Measurements from ENCODE around the gene RCC2.
"Not testable (repeated sequence)": the region's sequence is repeated elsewhere in the genome, so short reads cannot be mapped to it uniquely, and the experiment has no call there.

Gene RCC2

DNA sequence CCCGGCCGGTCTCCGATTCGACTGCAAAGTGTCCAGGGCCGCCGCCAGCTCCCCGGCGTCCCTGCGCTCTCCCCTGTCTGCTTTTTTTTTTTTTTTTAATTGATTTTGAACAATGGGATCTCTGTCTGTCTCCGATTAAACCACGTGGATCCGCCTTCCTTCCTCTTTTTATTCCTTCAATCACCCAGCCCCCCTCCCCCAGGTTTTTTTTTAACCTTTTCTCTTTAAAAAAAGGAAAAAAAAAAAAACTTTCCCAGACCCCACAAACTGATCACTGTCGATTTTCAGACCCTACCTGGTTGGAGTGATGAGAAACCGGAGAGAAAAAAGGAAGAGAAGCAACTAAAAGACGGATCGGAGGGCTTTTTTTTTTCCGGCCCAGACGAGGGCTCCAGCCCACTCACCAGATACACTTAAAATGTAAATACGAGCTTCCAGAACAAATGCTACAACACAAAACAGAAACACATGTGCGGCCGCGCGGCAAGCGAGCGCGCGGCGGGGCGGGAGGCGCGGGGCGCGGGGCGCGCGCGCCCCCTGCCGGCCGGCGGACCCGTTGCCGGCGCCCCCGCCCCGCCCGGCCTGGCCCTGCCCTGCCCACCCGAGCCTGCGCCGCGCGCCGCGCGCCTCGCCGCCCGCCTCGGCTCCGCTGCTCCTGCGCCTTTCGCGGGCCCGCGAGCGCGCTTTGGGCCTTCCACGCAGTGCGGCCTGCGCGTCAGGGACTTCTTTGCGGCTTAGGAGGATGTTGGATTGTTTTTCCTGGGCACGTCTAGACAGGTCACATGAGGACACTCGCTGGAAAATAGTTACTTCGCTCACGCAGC is at the start of gene RCC2:
RCC2 (minus strand) TSS at position 428 of the 824 bp plus-strand sequence. CDS start 1,163 bp downstream, outside the sequence.
- peak; percentile 68 for DNase-seq (ENCODE audit: low read depth)

DNA sequence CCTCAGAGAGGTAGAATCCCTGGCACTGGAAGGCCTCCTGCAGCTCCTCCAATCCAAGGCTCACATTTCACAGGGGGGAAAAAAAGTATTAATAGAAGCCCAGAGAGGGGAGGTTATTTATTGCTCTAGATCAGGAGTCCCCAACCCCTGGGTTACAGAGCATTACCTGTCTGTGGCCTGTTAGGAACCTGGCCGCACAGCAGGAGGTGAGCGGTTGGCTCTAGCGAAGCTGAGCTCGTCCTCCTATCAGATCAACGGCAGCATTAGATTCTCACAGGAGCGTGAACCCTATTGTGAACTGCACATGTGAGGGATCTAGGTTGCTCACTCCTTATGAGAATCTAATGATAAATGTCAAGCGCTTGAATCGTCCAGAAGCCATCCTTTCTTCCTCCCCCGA is 46.8 kb upstream of the RCC2 start:
- no peak for DNase-seq (ENCODE audit: low read depth)

DNA sequence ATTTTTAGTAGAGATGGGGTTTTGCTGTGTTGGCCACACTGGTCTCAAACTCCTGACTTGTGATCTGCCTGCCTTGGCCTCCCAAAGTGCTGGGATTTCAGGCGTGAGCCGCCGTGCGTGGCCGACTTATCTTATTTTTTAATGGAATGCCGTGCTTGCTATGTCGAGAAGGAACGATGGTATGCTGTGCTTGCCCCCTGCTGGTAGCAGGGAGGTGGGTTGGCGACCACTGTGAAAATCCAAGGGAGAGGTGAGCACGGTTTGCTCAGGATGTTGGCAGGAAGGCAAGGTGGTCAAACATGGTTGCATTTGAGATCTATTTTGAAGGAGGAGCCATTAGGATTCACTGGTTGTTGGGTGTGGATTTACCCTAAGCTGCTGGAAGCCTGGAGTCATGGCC is 45.8 kb upstream of the RCC2 start:
- no peak for DNase-seq (ENCODE audit: low read depth)

DNA sequence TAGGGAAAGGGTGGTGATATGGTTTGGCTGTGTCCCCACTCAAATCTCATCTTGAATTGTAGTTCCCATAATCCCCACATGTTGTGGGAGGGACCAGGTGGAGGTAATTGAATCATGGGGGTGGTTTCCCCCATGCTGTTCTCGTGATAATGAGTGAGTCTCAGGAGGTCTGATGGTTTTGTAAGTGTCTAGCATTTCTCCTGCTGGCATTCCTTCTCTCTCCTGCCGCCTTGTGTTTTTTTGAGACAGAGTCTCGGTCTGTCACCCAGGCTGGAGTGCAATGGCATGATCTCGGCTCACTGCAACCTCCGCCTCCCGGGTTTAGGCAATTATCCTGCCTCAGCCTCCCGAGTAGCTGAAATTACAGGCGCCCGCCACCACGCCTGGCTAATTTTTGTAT is 42.5 kb upstream of the RCC2 start:
- not testable (repeated sequence) for DNase-seq (ENCODE audit: low read depth)

DNA sequence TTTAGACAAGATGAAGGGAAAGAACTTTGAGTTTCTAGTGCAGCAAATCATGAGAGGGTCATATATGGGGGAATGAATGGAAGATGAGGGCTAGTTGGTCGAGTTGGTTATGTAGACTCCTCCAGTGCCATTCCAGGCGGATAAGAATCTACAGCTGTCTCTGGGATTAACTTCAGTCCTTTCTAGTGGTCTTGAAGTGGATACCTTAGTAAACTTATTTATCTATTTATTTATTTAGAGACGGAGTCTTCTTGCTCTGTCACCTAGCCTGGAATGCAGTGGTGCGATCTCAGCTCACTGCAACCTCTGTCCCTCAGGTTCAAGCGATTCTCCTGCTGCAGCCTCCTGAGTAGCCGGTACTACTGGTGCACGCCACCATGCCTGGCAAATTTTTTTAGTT is 41.4 kb upstream of the RCC2 start:
- no peak for DNase-seq (ENCODE audit: low read depth)

DNA sequence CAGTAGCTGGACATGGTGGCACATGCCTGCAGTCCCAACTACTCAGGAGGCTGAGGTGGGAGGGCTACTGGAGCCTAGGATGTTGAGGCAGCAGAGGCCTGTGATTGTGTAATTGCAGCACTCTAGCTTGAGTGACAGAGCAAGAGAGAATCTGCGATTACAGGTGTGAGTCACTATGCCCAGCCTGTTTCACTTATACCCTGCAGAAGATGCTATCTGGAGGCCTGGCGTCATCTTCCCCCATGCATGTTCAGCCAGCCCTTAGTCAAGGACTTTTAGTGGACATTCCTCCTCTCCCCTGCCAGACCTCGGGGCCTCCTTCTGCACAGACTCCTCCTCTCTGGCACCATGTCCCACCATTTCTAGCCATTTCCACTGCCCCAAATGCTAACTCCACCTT is 36.3 kb upstream of the RCC2 start:
- no peak for DNase-seq (ENCODE audit: low read depth)

DNA sequence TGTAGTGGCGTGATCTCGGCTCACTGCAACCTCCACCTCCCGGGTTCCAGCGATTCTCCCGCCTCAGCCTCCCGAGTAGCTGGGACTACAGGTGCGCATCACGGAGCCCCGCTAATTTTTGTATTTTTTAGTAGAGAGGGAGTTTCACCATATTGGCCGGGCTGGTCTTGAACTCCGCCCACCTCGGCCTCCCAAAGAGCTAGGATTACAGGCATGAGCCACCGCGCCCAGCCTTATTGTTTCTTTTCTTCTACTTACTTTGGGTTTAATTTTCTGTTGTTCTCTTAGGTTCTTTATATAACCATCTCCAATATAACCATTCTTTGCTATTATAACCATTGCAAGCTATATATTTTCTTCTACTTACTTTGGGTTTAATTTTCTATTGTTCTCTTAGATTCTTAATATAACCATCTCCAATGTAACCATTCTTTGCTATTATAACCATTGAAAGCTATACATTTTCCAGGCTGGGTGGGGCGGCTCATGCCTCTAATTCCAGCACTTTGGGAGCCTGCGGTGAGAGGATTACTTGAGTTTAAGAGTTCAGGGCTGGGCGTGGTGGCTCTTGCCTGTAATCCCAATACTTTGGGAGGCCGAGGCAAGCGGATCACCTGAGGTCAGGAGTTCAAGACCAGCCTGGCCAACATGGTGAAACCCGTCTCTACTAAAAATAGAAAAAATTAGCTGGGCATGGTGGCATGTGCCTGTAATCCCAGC is 35.5 kb upstream of the RCC2 start:
- DNase-seq (ENCODE audit: low read depth): not testable (repeated sequence)

DNA sequence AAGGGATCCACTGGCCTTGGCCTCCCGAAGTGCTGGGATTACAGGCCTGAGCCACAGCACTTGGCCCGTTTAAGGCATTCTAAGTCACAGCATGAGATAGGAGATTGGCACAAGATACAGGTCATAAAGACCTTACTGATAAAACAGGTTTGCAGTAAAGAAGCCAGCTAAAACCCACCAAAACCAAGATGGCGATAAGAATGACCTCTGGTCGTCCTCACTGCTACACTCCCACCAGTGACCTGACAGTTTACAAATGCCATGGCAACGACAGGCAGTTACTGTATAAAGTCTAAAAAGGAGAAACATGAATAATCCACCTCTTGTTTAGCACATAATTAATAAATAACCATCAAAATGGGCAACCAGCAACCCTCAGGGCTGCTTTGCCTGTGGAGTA is 33.3 kb upstream of the RCC2 start:
- no peak for DNase-seq (ENCODE audit: low read depth)

DNA sequence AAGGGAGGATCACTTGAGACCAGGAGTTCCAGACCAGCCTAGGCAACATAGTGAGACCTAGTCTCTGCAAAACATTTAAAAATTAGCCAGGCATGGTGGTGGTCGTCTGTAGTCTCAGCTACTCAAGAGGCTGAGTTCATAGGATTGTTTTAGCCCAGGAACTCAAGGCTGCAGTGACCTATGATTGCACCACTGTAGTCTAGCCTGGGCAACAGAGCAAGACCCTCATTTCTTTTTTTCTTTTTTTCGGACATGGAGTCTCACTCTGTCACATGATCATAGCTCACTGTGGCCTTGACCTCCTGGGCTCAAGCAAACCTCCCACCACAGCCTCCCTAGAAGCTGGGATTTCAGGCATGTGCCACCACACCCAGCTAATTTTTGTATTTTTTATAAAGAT is 31.9 kb upstream of the RCC2 start:
- no peak for DNase-seq (ENCODE audit: low read depth)

DNA sequence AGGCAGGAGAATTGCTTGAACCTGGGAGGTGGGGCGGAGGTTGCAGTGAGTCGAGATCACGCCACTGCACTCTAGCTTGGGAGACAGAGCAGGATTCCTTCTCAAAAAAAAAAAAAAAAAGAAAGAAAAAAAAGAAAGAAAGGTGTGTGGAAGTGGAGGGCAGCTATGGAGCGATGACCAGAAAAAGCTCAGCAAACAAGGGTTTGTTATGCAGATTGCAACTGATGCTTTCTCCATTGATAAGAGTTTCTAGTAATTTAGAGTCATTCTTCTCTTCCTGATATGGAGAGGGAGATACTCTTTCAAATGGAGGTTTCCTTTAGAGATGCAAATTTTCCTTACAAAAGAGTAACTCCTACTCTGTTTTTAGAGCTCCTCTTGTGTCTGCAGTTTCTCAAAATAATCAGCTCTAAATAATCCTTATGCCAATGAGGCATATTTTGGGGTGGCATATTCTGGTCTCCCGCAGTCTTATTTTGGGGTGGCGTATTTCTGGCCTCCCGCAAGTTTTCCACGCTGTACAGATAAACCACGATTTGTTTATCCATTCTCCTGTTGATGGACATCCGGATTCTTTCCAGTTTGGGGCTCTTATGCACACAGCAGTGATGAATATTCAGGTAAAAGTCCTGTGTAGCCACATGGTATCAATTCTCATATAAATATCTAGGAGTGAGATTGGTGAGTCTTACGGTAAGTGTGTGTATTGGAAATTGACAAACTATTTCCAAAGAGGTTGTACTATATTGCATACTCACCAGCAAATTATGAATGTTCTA is 30.7 kb upstream of the RCC2 start:
- DNase-seq (ENCODE audit: low read depth): no peak

DNA sequence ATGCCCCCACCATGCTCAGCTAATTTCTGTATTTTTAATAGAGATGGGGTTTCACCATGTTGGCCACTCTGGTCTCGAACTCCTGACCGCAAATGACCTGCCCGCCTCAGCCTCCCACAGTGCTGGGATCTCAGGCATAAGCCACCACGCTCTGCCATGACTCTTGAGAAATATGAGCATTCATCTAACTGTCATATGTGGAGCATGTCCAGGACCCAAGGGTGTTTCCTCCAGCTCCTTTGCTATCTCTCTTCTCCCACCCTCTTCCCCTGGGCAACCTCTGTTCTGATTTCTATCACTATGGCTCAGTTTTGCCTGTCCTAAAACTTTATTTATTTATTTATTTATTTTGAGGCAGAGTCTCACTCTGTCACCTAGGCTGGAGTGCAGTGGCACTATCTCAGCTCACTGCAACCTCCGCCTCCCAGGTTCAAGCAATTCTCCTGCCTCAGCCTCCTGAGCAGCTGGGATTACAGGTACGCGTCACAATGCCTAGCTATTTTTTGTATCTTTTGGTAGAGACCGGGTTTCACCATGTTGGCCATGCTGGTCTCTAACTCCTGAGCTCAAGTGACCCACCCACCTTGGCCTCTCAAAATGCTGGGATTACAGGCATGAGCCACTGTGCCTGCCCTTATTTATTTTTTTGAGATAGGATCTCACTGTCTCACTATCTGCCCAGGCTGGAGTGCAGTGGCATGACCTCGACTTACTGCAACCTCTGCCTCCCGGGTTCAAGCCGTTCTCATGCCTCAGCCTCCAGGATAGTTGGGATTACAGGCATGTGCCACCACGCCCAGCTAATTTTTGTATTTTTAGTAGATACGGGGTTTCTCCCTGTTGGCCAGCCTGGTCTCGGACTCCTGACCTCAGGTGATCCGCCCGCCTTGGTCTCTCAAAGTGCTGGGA is 29.1 kb upstream of the RCC2 start:
- DNase-seq (ENCODE audit: low read depth): not testable (repeated sequence)

DNA sequence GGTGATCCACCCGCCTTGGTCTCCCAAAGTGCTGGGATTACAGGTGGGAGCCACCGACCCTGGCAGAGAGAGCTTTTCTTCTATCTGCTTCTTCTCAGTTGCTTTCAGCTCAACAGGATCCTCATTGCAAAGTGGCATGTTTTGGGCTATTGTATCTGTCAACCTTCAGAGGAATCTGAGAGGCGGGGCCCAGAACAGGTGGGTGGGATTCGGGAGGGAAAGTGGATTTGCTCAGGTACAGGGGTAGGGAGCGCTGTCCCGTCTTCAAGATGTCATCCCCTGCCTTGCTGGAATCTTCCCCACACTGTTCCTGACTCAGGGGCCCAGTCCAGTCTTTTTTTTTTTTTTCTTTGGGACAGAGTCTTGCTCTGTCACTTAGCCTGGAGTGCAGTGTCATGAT is 26.9 kb upstream of the RCC2 start:
- DNase-seq (ENCODE audit: low read depth): no peak

DNA sequence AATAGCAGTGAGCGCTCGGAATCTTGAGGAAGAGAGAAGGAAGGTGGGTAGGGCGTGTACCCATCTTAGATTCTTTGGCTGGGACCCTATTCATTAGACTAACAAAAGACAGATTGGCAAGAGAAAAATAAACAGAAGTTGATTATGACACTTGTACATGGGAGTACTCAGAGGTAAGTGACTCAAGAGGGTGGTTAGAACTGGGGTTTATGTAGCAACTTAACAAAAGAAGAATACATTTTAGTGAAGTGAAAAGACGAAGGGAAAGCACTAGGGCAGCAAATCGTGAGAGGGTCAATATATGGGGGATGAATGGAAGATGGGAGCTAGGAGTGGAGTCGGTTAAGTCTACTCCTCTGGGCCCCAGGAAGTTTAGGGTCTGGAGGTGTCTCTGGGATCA is 25.8 kb upstream of the RCC2 start:
- no peak for DNase-seq (ENCODE audit: low read depth)

DNA sequence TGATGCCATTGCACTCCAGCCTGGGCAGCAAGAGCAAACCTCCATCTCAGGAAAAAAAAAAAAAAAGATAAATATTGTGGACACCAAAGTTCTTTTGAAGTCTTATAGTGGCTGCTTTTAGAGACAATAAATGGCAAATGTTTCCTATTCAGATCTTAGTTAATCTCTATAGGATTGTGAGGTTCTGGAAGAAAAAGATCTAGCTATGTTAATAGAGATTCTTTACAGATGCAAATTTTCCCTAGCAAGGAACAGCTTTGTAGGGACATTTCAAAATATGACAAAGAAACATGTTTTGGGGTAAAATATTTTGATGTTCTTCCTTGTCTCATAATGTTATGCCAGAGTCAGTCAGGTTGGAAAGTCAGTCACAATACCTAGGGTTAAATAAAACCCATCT is 24.5 kb upstream of the RCC2 start:
- no peak for DNase-seq (ENCODE audit: low read depth)

DNA sequence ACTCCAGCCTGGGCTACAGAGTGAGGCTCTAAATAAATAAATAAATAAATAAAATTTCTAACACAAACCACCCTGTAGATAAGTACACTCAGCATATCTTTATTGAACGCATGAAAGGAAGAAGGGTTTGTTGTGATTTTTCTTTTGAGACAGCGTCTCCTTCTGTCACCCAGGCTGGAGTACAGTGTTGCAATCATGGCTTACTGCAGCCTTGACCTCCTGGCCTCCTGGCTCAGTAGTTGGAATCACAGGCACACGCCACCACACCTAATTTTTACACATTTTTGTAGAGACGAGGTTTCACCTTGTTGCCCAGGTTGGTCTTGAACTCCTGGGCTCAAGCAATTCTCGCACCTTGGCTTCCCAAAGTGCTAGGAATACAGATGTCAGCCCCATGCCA is 23.2 kb upstream of the RCC2 start:
- DNase-seq (ENCODE audit: low read depth): no peak

DNA sequence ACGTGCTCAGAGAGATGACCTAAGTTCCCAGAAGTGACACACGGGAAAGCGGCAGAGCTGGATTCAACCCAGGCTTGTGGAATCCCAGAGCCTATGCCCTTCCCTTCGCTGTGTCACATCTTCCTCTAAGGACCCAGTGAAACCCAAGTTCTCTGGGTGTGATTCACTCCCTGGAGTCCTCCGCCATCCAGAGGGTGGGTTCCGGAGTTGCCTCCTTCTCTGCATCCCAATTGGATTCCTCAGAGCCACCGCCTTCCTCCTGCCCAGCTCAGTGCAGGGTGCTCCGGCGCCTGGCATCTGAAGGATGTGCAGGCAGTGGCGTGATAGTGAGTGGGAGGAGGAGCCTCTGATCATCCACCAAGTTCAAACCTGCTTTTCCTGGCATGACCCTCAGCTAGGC is 20.7 kb upstream of the RCC2 start:
- DNase-seq (ENCODE audit: low read depth): no peak

DNA sequence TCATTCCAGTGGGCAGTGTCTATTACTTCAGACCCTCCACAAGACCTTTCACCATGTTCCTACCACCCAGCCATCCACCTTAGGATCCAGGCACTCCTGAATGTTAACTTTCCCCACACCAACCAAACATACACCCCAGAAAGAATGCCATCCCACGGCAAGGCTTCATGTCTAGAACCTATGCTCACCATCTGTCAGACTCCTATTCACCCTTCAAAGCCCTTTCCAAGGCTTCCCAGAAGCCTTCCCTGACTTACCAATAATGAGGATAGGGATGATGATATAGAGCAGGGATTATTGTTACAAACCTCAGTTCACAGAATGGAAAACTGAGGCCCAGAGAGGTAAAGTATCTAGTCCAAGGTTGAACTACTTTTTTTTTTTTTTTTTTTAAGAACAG is 19.3 kb upstream of the RCC2 start:
- no peak for DNase-seq (ENCODE audit: low read depth)

DNA sequence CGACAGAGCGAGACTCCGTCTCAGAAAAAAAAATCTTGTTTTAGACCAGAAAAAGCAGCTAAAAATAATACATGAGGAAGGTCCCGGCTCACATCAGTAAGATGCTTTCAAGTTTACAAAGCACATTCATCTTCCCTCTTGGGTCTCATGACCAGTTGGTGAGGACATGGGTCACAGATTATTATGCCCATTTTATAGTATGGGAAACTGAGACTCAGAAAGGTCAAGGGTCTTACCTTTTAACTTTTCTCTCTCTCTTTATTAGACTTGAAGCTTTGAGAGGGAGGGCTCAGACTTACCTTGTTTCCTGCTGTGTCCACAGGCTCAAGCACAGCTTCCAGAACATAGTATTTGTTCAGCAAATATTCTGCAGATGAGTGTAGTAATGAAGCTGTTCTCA is 13.2 kb upstream of the RCC2 start:
- DNase-seq (ENCODE audit: low read depth): no peak

DNA sequence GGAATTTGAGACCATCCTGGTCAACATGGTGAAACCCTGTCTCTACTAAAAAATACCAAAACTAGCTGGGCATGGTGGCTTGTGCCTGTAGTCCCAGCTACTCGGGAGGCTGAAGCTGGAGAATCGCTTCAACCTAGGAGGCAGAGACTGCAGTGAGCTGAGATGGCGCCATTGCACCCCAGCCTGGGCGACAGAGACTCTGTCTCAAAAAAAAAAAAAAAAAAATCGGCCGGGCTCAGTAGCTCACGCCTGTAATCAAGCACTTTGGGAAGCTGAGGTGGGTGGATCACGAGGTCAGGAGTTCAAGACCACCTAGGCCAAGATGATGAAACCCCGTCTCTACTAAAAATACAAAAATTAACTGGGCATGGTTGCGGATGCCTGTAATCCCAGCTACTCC is 12.7 kb upstream of the RCC2 start:
- not testable (repeated sequence) for DNase-seq (ENCODE audit: low read depth)

DNA sequence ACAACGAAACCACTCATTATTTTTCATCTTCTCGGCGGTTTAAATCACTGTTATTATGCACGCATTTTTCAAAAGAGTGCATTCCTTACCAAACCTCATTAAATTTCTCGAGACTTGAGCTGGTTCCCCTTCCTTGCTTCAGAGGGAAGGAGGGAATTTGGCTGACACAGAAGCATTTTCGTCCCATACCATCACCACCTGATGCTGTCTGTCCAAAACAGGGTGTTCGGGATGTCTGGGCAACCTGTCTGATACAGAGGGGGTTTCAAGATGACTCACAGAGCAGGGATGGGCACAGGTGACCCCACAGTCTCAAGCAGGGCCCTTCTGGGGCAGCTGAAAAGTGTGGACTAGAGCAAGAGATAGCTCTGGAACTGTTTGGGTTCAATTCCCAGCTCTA is 12.3 kb upstream of the RCC2 start:
- DNase-seq (ENCODE audit: low read depth): no peak

DNA sequence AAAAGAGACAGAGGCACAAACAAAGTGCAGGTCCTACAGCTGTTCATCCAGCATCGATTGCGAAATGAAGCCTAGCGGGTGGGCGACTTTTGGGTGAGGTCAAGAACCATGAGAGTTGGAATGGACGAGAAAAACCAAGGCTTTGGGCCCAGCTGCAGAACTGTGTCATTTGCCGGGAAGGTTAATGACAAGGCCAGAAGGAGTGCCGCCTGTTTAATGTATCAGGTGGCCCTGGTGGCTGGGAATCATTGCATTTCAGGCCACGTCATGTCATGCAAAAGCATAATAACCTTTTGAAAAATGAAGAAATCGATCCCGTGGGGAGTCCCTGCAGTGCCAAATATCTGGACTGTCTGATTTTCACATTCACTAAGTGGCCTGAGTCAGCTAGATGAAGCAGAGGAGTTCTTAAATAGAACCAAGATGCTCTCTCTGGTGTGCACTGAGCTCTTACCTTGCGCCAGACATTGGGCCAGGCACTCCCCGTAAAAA is 8.1 kb upstream of the RCC2 start:
- no peak for DNase-seq (ENCODE audit: low read depth)

DNA sequence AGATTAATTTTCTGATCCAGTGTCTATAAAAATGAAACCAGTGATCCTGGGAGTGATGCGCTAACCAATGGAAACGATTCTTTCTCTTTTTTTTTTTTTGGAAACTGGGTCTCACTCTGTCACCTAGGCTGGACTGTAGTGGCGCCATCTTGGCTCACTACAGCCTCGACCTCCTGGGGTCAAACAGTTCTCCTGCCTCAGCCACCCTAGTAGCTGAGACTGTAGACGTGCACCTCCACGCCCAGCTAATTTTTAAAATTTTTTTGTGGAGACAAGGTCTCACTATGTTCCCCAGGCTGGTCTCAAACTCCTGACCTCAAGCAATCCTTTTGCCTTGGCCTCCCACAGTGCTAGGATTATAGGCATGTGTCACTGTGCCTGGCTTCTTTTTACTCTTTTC is 3.4 kb upstream of the RCC2 start:
- no peak for DNase-seq (ENCODE audit: low read depth)
